Retinal pigment epithelial cell (primary cell): ENCODE results near the gene TENM3.

Experiments used
- DNase-seq: peaks from one replicate; pipeline ENCODE4 v3.0.0-alpha.2; 2010; ENCODE audit warnings: low read depth
- H3K4me3 ChIP-seq: 2 replicates; pipeline ENCODE4 v1.5.1; 2011; ENCODE audit warnings: mild to moderate bottlenecking, low read length, control low read depth, moderate library complexity
- CTCF ChIP-seq: conservative IDR thresholded peaks from 2 replicates; pipeline ENCODE4 v1.5.1; 2011; ENCODE audit warnings: low read depth, low read length, control low read depth, inconsistent platforms

Gene TENM3

DNA sequence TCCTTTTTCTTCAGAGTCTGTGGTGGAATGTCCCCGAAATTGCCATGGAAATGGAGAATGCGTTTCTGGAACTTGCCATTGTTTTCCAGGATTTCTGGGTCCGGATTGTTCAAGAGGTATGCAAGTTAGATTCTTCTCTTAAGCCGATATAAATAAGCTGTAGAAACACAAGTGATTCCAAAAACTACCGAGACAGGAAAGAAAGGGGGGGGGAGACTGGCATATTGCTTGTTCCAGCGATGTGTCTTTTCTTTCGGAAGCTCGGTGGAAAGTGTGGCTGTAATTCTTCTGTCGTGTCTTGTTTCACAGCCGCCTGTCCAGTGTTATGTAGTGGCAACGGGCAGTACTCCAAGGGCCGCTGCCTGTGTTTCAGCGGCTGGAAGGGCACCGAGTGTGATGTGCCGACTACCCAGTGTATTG lies 437.0 kb downstream of the TENM3 start:
- no peak for DNase-seq
- no peak overlapping the region for H3K4me3 ChIP-seq
- TF ChIP-seq CTCF = no peak

DNA sequence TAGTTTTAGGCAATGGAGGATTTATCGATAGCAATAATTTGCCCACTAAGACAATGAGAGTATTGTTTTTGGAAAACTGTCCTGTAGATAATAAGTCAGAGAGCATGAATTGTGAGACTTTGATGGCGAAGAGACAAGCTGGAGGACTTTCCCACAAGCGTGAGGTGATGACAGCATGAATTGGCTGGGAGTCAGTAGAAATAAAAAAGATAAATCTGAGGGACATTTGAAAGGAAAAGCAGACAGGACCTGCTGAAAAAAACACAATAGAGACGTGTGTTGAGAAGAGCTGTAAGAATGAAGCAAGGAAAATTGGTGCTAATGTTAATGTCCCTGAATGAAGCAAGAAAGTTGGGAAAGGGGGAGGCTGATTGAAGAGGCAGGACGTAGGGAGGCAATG lies 440.5 kb downstream of the TENM3 start:
- H3K4me3 ChIP-seq = no peak overlapping the region
- DNase-seq = no peak

DNA sequence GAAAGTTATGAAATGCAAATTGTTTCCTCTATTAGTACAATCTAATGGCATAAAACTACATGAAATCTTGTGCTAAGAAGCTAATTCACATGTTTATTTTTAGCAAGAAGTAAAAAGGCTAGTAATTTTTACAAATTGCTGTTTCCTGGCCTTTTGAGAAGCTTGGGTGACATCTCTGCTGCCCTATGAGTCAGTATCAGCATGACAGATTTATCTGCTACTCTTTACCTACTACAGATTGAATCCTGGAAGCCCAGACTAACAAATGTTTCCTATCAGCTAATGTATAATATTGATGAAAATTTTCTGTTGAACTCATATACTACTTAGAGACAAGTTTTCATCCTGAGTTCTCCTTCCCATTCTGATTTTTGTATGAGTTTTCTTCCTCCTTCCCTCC lies 441.6 kb downstream of the TENM3 start:
- no peak overlapping the region for H3K4me3 ChIP-seq
- DNase-seq = no peak
- TF ChIP-seq CTCF = no peak

More for the DNA sequence above, 440.5 kb downstream of the TENM3 start:
- TF ChIP-seq CTCF = no peak

DNA sequence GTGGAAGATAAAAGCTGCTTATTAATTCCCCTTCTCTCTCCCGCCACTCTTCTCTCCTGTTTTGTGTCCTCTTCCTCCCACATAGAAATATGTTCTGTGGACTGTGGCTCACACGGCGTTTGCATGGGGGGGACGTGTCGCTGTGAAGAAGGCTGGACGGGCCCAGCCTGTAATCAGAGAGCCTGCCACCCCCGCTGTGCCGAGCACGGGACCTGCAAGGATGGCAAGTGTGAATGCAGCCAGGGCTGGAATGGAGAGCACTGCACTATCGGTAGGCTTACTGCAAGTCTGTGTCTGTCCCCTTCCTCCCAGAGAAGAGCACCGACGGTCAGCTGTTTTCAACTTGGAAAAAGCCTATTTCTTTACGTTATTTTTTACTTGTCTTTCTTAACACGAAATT lies 444.9 kb downstream of the TENM3 start:
- no peak for TF ChIP-seq CTCF
- DNase-seq = no peak
- H3K4me3 ChIP-seq = no peak overlapping the region

DNA sequence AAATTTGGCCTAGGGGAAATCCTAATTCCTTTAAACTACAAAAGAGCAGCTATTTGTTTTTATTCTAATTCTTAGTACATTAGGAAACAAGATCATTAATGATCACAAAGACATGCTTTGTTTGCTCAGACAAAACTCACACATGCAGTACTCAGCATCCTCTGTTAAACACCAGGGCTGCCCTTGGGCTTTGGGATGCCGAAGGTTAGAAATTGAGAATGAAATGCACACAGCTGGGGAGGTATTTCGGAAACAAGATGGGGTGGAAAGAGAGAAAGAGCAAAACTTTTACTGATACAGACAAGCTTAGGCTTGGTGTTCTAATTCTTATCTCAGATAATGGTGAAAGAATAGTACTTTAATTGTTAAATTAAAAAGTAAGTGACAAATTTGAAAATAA lies 451.3 kb downstream of the TENM3 start:
- H3K4me3 ChIP-seq = no peak overlapping the region
- no peak for DNase-seq
- no peak for TF ChIP-seq CTCF

DNA sequence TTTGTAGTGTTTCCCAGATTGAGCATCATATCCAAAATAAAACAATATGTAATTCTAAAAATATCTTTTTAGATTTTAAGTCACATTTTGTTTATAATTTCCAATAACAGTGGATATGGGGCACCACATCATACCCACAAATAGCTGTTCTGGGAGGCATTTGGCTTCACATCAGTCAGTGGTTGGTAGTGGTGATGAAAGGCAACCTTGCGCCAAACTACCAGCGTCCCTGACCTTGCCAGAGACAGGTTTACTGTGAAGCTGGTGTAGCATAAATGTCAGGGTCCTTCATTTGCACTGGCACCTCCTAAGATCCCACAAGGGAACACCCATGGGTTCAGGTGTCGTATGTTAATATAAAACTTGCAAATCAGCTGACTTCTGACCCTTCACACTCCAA lies 451.8 kb downstream of the TENM3 start:
- no peak overlapping the region for H3K4me3 ChIP-seq
- TF ChIP-seq CTCF = no peak
- no peak for DNase-seq

GRCh38 chr4:182695842-182696241 lies 452.6 kb downstream of the TENM3 start:
- TF ChIP-seq CTCF = no peak
- no peak overlapping the region for H3K4me3 ChIP-seq
- DNase-seq = peak; percentile 21
